Prostate gland (tissue), 2 donors: ENCODE measurements around the gene ADAMTSL1. TPM values are rescaled to one million over a fixed set of nuclear protein-coding genes. Genes with fewer than 3 reads are reported as not detected.

Experiments used
- DNase-seq: peaks from one replicate; pipeline ENCODE4 v3.0.0-alpha.2; 2019; ENCODE audit warnings: low spot score
- H3K27ac ChIP-seq, 2 donors: fragments of 200-600 bp; sonication (generic); 2 replicates each; pipeline ENCODE4 v1.5.1; 2017 to 2019
- H3K27me3 ChIP-seq: fragments of 200-600 bp; sonication (generic); replicated peaks from 2 replicates; pipeline ENCODE4 v1.5.1; 2019; ENCODE audit not compliant: insufficient read depth
- H3K36me3 ChIP-seq, 2 donors: fragments of 200-600 bp; sonication (generic); 1 replicate in 1 of 2; 2 replicates in 1 of 2; pipeline versions ENCODE4 v1.5.1 to v1.8.1; 2017 to 2019
- H3K4me1 ChIP-seq: fragments of 200-600 bp; sonication (generic); replicated peaks from 2 replicates; pipeline ENCODE4 v1.5.1; 2019
- H3K4me3 ChIP-seq, 2 donors: fragments of 200-600 bp; sonication (generic); 2 replicates each; pipeline ENCODE4 v1.5.1; 2017 to 2019
- H3K9me3 ChIP-seq: fragments of 200-600 bp; sonication (generic); 2 replicates; pipeline ENCODE4 v1.5.1; 2017
- POLR2A ChIP-seq: fragments of 450-650 bp; IDR thresholded peaks from one replicate; pipeline ENCODE4 v1.6.1; 2016; ENCODE audit warnings: antibody characterized with exemption, mild to moderate bottlenecking
- POLR2AphosphoS5 ChIP-seq: sonication (generic); formaldehyde crosslinking; IDR thresholded peaks from one replicate; pipeline ENCODE4 v1.6.1; 2017; ENCODE audit warnings: antibody characterized with exemption
- WGBS: methylation state at CpG from one replicate; pipeline ENCODE4 v1.1.5; 2018; 5-methylcytosine and 5-hydroxymethylcytosine counted together
- intact Hi-C: fragments of 100-400 bp; cut with DNase I; formaldehyde crosslinking; loops from one replicate; pipeline ENCODE4 v1.14.2; 2022
- total RNA-seq, 2 donors: library from RNA; depleted of rRNA; stranded (reverse); fragments of >200 nt; gene quantifications; one replicate each; pipeline ENCODE4 v1.1.0, GENCODE V29; 2016
- TF ChIP-seq, protein P1 (sequence below), 4 experiments: fragments of 200-600 bp in 2 of 4; fragments of 450-650 bp in 2 of 4; sonication (generic) in 2 of 4; IDR thresholded peaks; 1 replicate in 3 of 4; 2 replicates in 1 of 4; pipeline ENCODE4 v1.5.1; 2016 to 2019; ENCODE audit warnings: antibody characterized with exemption in 4 of 4, mild to moderate bottlenecking in 2 of 4, moderate library complexity in 2 of 4

ADAMTSL1 gene
- total RNA-seq, 2 donors from 2014 or later, result 9.8 to 18.1 TPM

DNA sequence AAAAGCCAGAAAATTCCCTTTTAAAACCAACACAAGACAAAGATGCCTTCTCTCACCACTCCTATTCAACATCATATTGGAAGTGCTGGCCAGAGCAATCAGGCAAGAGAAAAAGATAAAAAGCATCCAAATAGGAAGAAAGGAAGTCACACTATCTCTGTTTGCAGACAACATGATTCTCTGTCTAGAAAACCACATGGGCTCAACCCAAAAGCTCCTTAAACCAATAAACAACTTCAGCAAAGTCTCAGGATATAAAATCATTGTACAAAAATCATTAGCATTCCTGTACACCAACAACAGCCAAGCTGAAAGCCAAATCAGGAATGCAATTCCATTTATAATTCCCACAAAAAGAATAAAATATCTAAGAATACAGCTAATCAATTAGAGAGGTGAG is 112.0 kb downstream of the ADAMTSL1 start:
- H3K36me3 ChIP-seq, result no peaks in the 10 kb centered on the region
- TF ChIP-seq POLR2AphosphoS5 (no peak), POLR2A (no peak)
- TF ChIP-seq, protein P1, sequence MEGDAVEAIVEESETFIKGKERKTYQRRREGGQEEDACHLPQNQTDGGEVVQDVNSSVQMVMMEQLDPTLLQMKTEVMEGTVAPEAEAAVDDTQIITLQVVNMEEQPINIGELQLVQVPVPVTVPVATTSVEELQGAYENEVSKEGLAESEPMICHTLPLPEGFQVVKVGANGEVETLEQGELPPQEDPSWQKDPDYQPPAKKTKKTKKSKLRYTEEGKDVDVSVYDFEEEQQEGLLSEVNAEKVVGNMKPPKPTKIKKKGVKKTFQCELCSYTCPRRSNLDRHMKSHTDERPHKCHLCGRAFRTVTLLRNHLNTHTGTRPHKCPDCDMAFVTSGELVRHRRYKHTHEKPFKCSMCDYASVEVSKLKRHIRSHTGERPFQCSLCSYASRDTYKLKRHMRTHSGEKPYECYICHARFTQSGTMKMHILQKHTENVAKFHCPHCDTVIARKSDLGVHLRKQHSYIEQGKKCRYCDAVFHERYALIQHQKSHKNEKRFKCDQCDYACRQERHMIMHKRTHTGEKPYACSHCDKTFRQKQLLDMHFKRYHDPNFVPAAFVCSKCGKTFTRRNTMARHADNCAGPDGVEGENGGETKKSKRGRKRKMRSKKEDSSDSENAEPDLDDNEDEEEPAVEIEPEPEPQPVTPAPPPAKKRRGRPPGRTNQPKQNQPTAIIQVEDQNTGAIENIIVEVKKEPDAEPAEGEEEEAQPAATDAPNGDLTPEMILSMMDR (IDR thresholded peaks at IDR 0.05), result no peak
- no peaks in the 10 kb centered on the region for H3K9me3 ChIP-seq
- intact Hi-C loops, result no loop called here
- no peak overlapping the region for H3K27ac ChIP-seq
- no peak overlapping the region for H3K4me3 ChIP-seq
- H3K4me1 ChIP-seq, result no peaks in the 10 kb centered on the region
- H3K27me3 ChIP-seq, result no peaks in the 10 kb centered on the region
- no peak for DNase-seq

DNA sequence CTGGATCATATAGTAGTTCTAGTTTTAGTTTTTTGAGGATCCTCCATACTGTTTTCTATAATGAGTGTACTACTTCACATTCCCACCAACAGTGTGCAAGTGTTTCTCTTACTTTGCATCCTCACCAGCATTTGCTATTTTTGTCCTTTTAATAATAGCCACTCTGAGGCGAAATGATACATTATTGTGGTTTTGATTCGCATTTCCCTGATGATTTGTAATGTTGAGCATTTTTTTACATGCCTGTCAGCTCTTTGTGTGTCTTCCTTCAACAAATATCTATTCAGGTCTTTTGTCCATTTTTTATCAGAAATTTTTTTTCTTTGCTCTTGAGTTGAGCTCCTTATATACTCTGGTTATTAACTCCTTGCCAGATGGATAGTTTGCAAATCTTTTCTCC is 114.0 kb downstream of the ADAMTSL1 start:
- no peak overlapping the region for H3K27ac ChIP-seq
- H3K27me3 ChIP-seq, result no peaks in the 10 kb centered on the region
- H3K4me3 ChIP-seq, result no peak overlapping the region
- H3K36me3 ChIP-seq, result no peaks in the 10 kb centered on the region
- H3K4me1 ChIP-seq, result no peaks in the 10 kb centered on the region
- TF ChIP-seq POLR2AphosphoS5, result no peak
- TF ChIP-seq, protein P1 (IDR thresholded peaks at IDR 0.05), result no peak
- no peaks in the 10 kb centered on the region for H3K9me3 ChIP-seq
- no peak for DNase-seq
- WGBS, result 92% methylated on average over 2 of the region's 2 CpGs
- intact Hi-C loops, result no loop called here

DNA sequence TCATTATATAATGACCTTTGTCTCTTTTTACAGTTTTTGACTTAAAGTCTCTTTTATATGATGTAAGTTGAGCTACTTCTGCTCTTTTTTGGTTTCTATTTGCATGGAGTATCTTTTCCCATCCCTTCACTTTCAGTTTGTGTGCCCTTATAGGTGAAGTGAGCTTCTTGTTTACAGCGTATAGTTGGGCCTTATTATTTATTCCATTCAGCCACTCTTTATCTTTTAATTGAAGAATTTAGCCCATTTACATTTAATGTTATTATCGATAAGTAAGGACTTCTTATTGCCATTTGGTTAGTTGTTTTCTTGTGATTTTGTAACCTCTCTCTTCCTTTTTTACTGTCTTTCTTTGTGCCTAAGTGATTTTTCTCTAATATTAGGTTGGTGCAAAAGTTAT is 117.3 kb downstream of the ADAMTSL1 start:
- Histone ChIP-seq H3K36me3 (no peaks in the 10 kb centered on the region), H3K4me1 (no peaks in the 10 kb centered on the region), H3K4me3 (no peak overlapping the region), H3K9me3 (no peaks in the 10 kb centered on the region), H3K27me3 (no peaks in the 10 kb centered on the region), H3K27ac (no peak overlapping the region)
- intact Hi-C loops, result no loop called here
- TF ChIP-seq POLR2A, result no peak
- no peak for TF ChIP-seq POLR2AphosphoS5
- TF ChIP-seq, protein P1 (IDR thresholded peaks at IDR 0.05), result no peak
- 97% methylated on average over 2 of the region's 2 CpGs for WGBS
- no peak for DNase-seq

DNA sequence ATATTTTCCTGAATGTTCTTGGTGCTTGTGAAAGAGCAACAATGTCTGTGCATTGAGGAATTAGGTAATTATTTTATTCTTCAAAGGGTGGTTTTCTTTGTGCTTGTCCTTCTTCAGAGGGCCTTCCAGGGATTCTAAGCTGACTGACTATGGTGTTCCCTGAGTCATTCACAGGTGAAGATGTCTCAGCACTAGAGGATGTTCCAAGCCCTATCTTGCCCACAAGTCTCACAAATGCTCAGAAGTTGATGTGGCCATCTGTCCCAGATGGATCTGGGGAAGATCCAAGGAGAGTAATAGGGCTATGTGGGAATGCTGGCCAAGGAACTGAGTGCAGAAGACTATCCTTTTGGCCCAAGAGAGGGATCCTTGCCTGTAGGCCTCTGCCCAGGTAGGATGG is 120.9 kb downstream of the ADAMTSL1 start:
- Histone ChIP-seq H3K4me3 (no peak overlapping the region), H3K4me1 (no peaks in the 10 kb centered on the region), H3K27me3 (no peaks in the 10 kb centered on the region), H3K36me3 (no peaks in the 10 kb centered on the region), H3K9me3 (no peaks in the 10 kb centered on the region), H3K27ac (no peak overlapping the region)
- intact Hi-C loops, result no loop called here
- DNase-seq, result no peak
- TF ChIP-seq POLR2A, result no peak
- TF ChIP-seq POLR2AphosphoS5, result no peak
- TF ChIP-seq, protein P1 (IDR thresholded peaks at IDR 0.05), result no peak

DNA sequence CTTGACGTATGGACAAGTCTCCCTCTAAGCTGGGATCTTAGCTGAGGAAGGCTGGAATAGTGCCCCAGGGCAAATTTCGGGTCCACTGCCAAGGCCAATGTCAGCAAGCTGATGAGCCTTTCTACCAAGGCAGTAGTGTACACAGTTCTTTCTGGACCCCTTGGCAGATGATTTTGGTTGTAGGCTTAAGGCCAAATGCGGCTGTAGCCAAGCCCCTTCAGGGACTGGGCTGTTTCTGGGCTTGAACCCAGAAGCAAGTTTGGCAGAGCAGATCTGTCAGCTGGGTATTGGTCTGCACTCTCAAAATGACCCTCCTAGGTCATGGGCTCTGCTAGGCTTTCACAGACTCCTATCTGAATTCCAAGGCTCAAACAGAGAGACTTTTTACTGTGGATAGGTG is 121.6 kb downstream of the ADAMTSL1 start:
- Histone ChIP-seq H3K36me3 (no peaks in the 10 kb centered on the region), H3K9me3 (no peaks in the 10 kb centered on the region), H3K27me3 (no peaks in the 10 kb centered on the region), H3K4me1 (no peaks in the 10 kb centered on the region), H3K27ac (no peak overlapping the region), H3K4me3 (no peak overlapping the region)
- no peak for TF ChIP-seq POLR2AphosphoS5
- TF ChIP-seq POLR2A, result no peak
- TF ChIP-seq, protein P1 (IDR thresholded peaks at IDR 0.05), result no peak
- no peak for DNase-seq
- intact Hi-C loops, result no loop called here
- WGBS, result 76% methylated on average over 3 of the region's 3 CpGs
